CD4-positive, alpha-beta T cell treated with Interleukin-17A for 1 hour (primary cell): ENCODE results near the gene SIRPD.
"Not testable (repeated sequence)": the region's sequence is repeated elsewhere in the genome, so short reads cannot be mapped to it uniquely, and the experiment has no call there.

Source experiments
- DNase-seq: peaks from one replicate; pipeline ENCODE4 v3.0.0-alpha.2; 2020

SIRPD gene

GRCh38 chr20:1557605-1558004, at the start of gene SIRPD:
Gene SIRPD (minus strand): TSS chr20:1557705. CDS start chr20:1557653, 52 bp downstream.
- DNase-seq: no peak

GRCh38 chr20:1600736-1601135, 43.2 kb upstream of the SIRPD start:
- DNase-seq: no peak

GRCh38 chr20:1595333-1595732, 37.8 kb upstream of the SIRPD start:
- DNase-seq: no peak

- no peak for DNase-seq
These were observed 31.3 kb upstream of the SIRPD start for GRCh38 chr20:1588533-1589460.

GRCh38 chr20:1587781-1588532, 30.5 kb upstream of the SIRPD start:
- no peak for DNase-seq

- no peak for DNase-seq
These were observed 22.0 kb upstream of the SIRPD start for GRCh38 chr20:1579488-1579887.

GRCh38 chr20:1577906-1578305, 20.4 kb upstream of the SIRPD start:
- no peak for DNase-seq

GRCh38 chr20:1577313-1577712, 19.8 kb upstream of the SIRPD start:
- DNase-seq: not testable (repeated sequence)

GRCh38 chr20:1576641-1577040, 19.1 kb upstream of the SIRPD start:
- DNase-seq: no peak

GRCh38 chr20:1576003-1576402, 18.5 kb upstream of the SIRPD start:
- not testable (repeated sequence) for DNase-seq

GRCh38 chr20:1571583-1571982, 14.1 kb upstream of the SIRPD start:
- DNase-seq: not testable (repeated sequence)

- no peak for DNase-seq
These were observed 11.9 kb upstream of the SIRPD start for GRCh38 chr20:1569415-1569881.

- DNase-seq: no peak
These were observed 10.6 kb upstream of the SIRPD start for GRCh38 chr20:1568163-1568490.

GRCh38 chr20:1567392-1568162, 10.1 kb upstream of the SIRPD start:
- DNase-seq: no peak

GRCh38 chr20:1566701-1567100, 9.2 kb upstream of the SIRPD start:
- no peak for DNase-seq

GRCh38 chr20:1565461-1565860, 8.0 kb upstream of the SIRPD start:
- no peak for DNase-seq

GRCh38 chr20:1563598-1563997, 6.1 kb upstream of the SIRPD start:
- DNase-seq: no peak

GRCh38 chr20:1562622-1563021, 5.1 kb upstream of the SIRPD start:
- no peak for DNase-seq

GRCh38 chr20:1561350-1561749, 3.8 kb upstream of the SIRPD start:
- DNase-seq: no peak

- DNase-seq: peak; percentile 58
These were observed 1.6 kb downstream of the SIRPD start for GRCh38 chr20:1555952-1556351.

- DNase-seq: no peak
These were observed 17.6 kb downstream of the SIRPD start for GRCh38 chr20:1539816-1540419.

- no peak for DNase-seq
These were observed 18.9 kb downstream of the SIRPD start for GRCh38 chr20:1538655-1539054.

GRCh38 chr20:1537731-1538058, 19.8 kb downstream of the SIRPD start:
- DNase-seq: peak; percentile 20
